GM18868 (cell line): ENCODE measurements around the gene EWSR1.

Experiments used
- ATAC-seq: cut with Tn5 transposase; IDR thresholded peaks from one replicate; pipeline ENCODE4 v1.9.1; 2021; ENCODE audit warnings: mild to moderate bottlenecking, moderate library complexity; ENCODE audit not compliant: unreplicated experiment

The EWSR1 gene

DNA sequence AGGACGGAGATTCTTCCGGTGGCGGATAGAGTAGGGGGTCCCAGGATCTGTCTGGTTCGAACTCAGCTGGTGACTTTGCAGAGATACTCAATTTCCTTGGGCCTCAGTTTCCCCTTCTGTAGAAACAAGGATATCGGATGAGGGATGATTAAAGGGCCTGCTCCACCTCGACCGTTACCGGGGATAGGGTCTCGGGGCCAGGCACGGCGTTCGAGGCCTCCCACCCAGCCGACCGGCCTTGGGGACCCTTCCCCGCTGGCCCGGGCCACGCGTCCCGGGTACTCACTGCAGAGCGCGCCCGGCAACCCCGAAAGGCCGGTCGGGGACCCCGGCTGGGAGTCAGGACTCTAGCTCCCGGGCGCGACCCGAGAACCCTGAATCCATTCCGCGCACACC, 608 bp upstream of the EWSR1 start:
- ATAC-seq, result no peak

- peak; percentile 16 for ATAC-seq
Observed at GRCh38 chr22:29268511-29269229, 602 bp downstream of the EWSR1 start.

DNA sequence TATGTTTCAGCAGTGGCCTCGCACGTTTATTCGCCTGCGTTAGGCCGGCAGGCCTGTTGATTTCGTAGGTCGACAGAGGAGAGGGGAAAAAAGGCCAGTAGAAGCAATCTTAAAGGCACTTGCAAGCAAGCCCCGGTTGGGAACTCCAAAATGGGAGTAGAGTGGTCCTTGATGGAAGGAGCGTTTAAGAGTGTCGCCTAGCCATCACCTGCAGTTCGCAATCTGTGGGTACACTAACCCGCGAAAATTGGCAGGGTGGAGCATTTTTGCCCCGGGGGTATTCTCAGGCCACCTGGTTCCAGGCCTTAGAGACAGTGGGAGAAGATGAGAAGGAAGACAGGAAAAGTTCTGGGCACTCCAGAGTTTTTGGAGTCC, 1.1 kb downstream of the EWSR1 start:
- no peak for ATAC-seq

DNA sequence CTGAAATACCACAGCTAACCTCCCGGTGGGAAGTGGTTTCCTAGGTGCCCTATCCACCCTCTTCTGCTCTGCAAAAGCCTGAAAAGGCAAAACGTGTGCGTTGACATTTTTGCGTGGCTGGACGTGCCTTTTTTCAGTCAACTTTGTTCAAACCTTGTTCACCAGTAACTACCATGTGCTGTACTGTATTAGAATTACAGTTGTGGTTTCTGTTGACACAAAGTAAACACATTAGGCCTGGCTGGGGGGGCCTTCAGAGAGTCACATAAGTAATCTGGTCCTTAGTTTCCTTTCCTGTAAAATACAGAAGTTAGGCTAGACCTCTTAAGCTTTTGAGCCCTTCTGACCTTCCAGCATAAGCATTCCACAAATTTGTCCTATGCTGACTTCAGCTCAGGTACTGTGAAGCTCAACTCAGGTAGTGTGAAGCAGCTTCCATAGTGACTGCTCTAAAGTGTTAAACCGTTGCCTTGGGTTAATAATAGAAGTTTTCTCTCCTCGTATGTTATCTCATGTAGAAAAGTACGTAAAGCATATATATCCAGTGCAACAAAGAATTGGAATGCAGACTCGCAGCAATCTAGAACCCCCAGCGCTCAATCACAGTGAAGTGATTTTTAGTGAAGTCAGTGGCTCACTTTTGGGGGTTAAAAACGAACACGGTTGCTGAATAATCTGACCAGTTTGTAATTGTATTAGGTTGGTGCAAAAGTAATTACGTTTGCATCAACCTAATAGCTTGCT, 1.8 kb downstream of the EWSR1 start:
- ATAC-seq, result no peak

GRCh38 chr22:29270475-29271271, 2.6 kb downstream of the EWSR1 start:
- ATAC-seq, result no peak

GRCh38 chr22:29272624-29273023, 4.6 kb downstream of the EWSR1 start:
- ATAC-seq, result no peak

DNA sequence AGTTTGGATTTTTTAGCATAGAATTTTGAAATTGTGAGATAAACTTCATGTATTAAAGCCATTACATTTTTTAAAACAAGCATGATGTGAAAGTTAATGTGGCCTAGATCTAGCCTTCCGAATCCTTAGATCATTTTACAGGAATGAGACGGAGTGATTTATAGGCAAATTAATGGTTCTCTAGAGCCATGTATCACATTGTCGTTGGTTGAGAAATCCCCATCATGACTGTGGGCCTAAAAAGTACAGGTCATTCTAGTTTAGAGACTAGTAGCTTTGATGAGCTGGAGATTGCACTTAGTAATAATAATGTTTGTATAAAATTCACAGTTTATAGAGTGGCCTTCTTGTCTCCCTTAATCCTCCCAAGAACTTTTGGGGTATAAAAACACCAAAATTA, 7.1 kb downstream of the EWSR1 start:
- no peak for ATAC-seq

DNA sequence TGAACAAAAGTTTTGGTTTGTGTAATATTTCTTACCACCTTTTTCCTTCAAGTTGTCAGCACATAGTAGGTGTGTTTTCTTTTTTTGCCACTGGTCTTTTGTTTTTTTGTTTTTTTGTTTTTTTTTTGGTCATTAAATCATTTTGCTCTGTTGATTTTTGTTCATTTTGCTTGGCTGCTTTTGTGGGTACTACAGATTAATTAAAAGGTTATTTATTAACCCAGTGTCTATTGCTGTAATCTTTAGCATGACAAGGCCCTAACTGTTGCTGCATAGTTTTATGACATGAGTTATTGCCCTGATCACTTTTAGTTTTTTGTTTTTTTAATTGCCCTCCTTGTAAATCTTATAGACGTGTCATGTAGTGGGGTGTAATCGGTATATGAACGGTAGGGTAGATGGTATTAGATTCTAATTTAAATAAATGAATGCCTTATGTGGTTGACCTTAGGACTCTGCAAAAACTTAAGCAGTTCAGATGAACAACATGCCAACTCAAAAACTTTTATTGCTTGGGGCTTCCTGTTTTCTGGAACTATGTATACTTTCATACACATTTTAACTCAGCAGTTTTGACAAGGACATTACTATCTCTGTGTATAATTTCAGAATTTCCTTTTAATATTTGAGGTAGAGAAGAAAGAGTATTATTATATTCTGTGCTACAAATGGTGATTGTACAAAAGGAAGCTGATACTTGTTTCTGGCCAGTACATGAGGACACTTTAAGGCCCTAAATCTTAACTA, 7.9 kb downstream of the EWSR1 start:
- ATAC-seq, result no peak

GRCh38 chr22:29277927-29278326, 9.9 kb downstream of the EWSR1 start:
- ATAC-seq, result no peak

DNA sequence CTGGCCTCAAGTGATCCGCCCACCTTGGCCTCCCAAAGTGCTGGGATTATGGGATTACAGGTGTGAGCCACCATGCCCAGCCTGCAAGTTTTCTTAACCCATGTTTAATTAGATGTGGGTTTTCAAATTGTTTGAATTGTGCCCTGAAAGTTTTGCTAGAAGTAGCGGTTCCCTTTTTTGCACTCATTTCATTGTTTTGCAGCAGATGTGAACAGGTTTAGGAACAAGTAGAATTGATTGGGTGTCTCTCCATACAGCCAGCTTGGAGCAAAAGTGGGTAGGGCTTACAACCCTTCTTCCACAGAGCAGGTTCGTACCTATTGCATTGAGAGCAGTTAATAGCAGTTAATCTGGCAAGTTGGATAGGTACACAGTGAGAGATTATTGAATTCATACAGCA, 16.1 kb downstream of the EWSR1 start:
- no peak for ATAC-seq

DNA sequence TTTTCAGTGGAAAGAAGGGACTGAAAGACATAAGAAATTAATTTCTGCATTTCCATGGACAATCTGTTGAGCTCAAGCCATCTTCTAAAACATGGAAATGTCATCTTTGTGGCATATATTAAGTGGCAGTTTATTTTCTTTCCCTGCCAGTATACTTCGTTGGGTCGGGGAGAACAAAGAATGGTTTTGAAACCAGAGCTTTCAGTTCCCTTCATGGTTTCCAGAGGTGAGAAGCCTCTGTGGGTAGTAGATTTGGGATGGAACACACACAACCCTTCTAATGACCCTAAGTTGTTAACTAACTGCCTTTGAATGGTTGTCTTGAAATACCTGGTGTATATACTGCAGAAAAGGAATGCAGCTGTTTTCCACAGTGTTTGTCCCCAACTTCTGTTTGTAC, 20.8 kb downstream of the EWSR1 start:
- ATAC-seq, result no peak

DNA sequence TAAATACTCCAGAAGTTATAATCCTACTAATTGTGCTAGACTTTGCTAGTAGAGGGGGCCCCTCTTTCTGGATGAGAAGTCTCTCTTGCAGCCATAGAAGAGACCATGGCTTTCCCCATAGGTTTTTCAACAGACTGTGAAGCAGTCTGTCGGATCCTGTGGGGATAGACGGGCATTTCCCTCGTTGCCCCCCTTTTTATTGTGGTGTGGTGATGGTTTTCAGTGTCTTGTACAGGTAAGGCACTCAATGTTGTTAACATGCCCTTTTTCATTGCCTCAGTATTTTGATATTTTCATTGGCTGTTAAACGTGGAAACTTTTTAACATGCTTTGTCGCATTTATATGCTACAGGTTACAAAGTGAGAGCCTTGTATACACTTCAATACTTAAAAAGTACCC, 22.0 kb downstream of the EWSR1 start:
- ATAC-seq, result no peak

GRCh38 chr22:29291215-29291614, 23.1 kb downstream of the EWSR1 start:
- ATAC-seq, result no peak

DNA sequence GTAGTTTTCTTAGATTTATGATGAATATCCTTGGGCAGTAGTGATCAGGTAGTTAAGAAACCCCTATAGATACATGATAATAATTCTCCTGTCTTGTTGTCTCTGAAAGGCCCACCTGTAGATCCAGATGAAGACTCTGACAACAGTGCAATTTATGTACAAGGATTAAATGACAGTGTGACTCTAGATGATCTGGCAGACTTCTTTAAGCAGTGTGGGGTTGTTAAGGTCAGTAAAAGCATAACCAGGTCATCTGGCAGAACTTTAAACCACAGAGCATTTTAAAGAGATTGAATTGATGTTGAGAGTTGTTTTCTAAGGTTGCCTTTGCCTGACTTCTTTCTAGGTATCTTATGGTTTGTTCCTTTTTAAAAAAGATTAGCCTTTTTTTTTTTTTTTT, 24.3 kb downstream of the EWSR1 start:
- no peak for ATAC-seq

DNA sequence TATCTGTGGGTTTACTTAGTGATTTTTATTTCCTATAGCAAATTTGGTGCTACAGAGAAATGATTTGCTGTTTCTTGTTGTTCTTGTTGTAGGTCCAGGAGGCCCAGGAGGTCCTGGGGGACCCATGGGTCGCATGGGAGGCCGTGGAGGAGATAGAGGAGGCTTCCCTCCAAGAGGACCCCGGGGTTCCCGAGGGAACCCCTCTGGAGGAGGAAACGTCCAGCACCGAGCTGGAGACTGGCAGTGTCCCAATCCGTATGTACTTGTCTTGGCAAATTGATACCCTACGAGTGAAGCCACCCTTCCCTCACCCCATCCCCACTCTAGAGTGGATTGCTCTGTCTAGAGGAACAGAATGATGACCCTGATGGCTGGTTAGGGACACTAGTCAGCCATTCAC, 30.6 kb downstream of the EWSR1 start:
- ATAC-seq, result no peak

- no peak for ATAC-seq
Observed at GRCh38 chr22:29299136-29299900, 31.2 kb downstream of the EWSR1 start.

DNA sequence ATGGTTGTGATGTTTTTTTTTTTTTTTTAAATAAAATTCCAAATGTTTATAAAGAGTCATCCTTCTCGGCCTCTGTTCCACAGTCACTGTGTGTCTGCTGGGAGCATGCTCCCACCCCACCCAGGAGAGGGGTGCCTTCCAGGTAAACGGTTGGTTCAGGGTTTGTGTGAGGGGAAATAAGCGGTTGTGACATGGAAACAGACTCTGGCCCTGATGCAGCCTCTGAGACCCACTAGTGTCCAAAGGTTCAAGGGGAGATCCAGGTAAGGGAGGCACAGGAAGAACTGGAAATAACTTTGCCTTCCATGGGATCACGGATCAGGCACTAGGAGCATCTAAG, 32.4 kb downstream of the EWSR1 start:
- ATAC-seq, result no peak

- no peak for ATAC-seq
Observed at GRCh38 chr22:29300807-29301601, 32.9 kb downstream of the EWSR1 start.

DNA sequence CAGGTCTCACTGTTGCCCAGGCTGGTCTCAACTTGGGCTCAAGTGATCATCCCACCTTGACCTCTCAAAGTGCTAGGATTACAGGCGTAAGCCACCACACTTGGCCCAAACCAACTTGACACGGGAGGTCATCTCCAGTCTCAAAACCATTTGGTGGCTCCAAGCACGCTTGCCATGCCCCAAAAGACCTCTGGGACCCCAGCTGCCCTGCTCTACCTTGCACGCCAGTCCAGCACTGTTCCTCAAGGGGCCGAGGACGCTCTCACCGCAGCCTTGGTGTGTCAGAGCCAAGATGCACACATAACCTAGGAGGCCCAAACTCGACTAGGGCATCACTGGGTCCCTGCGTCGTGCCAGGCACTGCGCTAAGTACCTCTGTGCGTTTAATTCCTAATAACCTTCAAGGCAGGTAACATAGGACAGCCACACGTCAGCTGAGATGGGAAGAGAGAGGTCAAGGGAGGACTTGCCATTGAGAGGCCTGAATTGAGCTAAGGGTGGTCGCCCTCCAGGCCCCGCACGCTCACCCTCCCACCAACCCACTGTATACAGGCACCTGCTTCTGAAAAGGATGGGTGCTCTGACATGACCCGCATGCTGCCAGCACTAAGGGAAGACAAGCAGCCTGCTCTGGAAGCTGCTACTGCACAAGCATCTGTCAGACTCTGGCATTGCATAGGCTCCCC, 33.8 kb downstream of the EWSR1 start:
- no peak for ATAC-seq
